HUDEP-2 (cell line): ENCODE data around the gene SRRM5.
A peak's percentile ranks its signal among the peaks of the same experiment; 100 is the strongest.
"Not testable (repeated sequence)": the region's sequence is repeated elsewhere in the genome, so short reads cannot be mapped to it uniquely, and the experiment has no call there.

ENCODE experiments used
- DNase-seq, 76 experiments: peaks; one replicate each; lab custom pipeline; 2025; ENCODE audit not compliant: unreplicated experiment in 76 of 76; lab: John Stamatoyannopoulos, UW

The SRRM5 gene

DNA sequence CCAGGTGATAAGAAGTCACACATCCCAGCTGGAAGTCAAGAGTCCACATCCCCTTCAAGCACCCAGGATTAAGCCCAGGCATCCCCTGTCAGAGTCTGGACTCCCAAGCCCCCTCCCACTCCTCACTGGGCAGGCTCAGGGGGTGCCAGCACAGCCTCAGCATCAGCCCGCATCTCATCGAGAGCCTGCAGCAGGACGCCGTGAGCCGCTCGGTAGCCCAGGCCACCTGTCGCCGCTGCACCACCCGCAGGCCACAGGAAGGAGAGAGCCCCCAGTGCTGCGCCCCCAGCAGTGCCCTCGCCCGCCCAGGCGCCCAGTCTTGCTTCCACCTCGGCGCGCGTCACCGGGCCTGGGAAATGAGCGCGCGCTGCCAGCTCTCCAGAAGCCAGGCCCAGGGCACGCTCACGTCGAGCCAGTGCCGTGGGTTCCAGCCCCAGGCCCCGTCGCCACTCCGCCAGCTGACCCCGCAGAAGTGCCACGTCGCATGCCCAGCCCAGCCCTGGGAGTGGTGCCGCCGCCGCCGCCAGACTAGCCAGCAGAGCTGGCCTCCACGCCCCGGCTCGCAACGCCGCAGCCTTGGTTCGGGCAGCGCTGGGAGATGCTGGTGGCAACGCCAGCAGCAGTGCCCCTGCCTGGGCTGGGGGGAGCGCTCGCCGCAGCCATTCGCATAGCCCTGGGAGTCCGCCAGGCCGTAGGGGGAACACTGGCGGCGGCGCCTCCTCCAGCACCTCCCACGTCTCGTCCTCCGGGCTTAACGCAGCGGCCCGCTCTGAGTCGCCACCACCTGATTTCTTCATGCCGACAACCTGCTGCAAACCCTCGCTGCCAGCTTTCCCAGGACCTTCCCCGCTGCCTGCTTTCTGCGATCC lies 19.8 kb upstream of the SRRM5 start:
- no peak for DNase-seq

DNA sequence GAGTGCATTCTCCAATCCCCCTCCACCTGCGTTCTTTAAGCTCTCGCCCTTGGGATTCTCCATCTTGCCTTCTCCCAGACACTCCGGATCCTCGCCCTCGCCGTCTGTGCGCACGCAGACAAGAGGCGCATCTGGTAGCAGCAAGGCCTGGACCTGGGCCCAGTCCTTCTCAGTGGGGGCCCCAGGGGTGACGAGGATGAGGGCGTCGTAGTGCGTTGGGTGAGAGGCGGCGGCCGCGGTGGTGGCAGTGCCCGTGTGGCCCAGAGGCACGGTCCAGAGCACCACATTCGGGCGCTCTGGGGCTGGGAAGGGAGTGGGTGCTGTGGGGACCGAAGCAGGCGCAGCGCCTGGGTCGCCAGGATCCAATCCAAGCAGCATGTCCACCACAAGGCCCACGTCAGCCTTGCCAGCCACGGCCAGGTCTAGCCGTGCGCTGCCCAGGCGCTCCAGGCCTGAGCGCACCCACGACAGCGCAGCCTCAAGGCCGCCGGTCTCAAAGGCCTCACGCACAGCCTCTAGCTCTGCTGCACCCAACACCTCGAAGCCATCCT lies 19.0 kb upstream of the SRRM5 start:
- DNase-seq = no peak

DNA sequence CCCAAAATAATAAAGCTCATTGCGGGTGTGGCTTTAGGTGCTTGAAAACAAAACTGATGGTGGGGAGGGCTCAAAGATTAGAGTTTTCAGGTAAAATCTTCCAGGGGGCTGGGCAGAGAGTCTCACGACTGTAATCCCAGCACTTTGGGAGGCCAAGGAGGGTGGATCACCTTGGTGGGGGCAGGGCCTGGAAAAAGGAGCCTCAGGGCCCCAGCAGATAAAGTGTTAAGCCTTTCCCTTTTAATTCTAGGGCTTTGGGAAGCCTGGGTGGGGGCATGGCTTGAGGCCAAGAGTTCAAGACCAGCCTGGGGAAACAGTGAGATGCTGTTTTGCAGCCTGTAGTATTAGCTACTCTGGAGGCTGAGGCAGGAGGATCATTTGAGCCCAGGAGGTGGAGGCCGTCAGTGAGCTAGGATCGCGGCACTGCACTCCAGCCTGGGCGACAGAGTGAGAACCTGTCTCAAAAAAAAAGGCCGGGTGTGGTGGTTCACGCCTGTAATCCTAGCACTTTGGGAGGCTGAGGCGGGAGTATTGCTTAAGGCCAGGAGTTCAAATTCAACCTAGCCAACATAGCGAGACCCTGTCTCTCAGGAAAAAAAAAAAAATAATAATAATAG lies 17.7 kb upstream of the SRRM5 start:
- DNase-seq = no peak

DNA sequence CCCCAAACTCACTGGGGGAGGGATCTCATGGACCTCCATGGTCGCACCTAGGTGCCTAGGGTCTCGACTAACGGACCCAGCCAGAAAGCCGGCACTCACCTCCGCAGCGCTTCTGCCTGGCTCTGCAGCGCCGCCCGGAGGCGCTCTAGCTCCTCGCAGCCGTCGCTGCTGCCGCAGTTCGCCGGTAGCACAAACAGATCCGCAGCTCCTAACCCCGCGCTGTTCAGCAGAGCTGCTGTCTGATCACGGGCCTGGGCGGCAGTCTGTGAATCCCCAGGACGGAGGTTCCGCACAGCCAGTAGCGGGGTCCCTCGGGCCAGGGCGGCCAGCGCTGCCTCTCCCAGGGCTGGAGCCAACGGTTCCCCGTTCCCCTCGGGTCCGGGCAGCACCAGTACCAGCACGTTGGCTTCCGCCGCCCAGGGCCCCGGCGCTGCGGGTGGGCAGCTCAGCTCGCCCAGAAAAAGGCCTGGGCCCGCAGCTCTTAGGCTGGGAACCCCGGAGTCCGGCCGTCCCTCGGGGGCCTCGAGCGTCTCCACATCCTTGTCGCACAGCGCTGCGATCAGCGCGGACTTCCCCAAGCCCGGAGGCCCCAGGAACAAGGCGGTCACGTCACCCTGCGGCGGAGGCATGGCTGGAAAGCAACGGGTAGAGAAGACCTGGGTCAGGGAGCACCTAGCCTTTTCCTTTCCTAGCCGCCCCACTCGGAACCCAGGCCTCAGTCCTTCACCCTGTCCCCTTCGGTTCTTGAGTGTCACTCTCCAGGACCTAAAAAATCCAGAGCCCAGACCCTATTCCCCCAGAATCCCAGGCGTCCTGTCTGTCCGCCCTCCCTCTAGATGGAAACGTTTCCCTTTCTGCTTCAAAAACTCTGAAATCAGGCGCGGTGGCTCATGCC lies 16.9 kb upstream of the SRRM5 start:
- peak in 71 of 76 experiments; percentile 16 to 88 (median 63) for DNase-seq

DNA sequence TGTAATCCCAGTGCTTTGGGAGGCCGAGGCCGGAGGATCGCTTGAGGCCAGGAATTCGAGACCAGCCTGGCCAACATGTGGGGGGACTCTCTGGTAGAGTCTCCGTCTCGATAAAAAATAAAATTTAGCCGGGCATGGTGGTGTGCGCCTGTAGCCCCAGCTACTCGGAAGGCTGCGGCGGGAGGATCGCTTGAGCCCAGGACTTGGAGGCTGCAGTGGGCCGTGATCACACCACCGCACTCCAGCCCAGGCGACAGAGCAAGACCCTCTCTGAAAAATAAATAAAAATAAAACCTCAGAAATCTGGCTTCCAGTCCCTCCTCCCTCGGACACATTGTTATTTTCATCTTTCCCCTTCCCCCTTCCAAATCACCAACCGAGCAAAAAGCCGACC lies 16.3 kb upstream of the SRRM5 start:
- DNase-seq = peak in 3 of 76 experiments; percentile 18 to 80 (median 47)

DNA sequence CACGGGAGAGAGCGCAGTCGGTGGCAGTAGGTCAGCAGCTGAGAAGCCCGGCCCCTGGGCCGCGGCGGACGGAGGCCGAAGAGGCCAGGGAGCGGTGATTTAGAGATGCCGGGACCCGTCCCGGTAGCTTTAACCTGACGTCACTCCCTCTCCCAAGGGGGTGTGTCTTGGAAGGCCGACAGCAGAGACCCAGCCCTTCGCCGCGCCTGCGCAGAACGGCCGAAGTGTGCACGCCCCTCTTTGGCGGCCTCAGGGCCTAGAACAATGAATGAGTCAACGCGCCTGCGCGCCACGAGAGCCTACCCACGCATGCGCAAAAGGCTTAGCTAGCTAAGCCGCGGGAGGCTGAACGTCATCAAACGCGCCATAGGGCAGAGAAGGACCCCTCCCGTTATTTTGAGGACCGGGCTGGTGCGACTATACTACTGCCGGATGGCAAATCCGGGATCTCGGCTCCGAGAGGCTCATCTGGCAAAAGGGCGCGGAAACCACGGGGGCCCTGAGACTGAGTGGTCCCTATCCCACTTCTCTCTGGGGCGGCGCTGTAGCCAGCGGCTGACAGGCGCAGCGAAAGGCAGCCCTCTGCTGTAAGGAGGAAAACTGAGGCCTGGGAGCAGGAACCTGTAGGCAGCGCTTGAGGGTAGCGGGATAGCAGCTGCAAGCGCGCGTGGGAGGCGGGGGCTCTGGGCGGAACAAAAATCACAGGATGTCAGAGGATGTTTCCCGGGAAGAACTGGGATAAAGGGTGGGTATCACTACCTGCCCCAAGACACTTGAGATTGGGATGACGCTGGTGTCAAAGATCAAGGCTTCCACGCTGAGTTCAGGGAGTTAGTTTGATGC lies 15.7 kb upstream of the SRRM5 start, which contains the start of the genes IRGQ and ZNF576:
IRGQ (minus strand) TSS at position 136 of the 843 bp plus-strand sequence. CDS start 796 bp downstream, outside the sequence.
ZNF576 (plus strand) TSS at position 597 of the 843 bp plus-strand sequence. CDS start 514 bp downstream, outside the sequence.
- peak; percentile 89 to 100 (median 100) for DNase-seq

DNA sequence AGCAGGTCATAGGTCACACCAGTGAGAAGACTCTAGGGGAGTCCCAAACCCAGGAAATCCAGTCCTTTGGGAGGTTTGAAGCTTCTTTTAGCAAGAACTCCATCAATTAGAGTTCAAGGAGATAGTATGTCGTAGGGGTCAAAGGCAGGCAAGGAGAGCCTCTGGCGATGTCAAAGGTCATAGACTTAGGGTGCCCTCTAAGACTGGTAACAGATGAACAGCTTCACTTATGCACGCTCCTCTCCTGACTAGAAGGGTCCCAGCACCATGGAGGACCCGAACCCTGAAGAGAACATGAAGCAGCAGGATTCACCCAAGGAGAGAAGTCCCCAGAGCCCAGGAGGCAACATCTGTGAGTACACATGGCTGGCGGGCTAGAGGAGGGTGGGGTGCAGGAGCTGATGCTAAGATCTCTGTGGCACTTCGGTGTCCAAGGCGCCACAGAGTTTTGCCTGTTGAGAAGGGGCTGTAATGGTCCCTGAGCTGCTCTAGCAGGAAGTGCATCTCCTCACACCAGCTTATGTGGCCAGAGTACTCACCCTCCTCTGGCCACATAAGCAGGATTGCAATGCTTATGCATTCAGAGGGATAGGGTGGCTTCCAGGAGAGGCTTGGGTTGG lies 14.9 kb upstream of the SRRM5 start:
- peak in 2 of 76 experiments; percentile 13 to 37 for DNase-seq

DNA sequence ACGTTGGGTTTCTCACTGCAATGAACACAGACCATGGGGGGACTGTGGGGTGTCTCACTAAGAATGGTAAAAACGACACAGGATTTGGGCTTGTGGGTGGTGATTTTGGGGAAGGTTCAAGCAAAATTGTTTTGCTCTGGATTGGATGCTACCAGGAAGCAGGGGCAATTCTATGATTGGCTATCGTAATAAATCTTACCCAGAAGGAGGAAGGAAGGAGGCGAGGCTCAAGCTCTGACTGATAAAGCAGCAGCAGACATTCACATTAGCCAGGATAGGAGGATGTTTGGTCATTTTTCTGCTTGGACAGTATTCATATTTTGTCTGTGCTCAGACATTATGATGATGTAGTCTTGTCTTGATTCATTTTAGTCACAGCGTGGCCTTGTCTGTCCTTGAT lies 14.0 kb upstream of the SRRM5 start:
- DNase-seq = no peak

DNA sequence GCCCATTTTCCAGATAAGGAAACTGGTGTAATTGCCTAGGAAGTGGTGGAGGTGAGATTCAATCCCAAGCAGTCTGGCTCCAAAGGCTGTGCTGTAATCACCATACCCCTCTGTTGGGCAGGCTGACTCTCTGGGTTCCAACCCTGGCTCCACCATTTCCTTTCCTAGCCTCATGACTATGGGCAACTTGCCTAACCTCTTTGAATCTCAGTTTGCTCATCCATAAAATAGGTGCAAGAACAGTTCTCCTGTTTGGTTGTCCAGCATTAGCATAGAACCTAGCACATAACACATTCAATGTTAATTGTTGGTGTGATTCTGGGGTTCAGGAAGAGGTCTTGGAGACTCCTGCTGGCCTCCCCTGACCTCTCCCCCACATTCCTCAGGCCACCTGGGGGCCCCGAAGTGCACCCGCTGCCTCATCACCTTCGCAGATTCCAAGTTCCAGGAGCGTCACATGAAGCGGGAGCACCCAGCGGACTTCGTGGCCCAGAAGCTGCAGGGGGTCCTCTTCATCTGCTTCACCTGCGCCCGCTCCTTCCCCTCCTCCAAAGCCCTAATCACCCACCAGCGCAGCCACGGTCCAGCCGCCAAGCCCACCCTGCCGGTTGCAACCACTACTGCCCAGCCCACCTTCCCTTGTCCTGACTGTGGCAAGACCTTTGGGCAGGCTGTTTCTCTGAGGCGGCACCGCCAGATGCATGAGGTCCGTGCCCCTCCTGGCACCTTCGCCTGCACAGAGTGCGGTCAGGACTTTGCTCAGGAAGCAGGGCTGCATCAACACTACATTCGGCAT lies 13.2 kb upstream of the SRRM5 start:
- no peak for DNase-seq

DNA sequence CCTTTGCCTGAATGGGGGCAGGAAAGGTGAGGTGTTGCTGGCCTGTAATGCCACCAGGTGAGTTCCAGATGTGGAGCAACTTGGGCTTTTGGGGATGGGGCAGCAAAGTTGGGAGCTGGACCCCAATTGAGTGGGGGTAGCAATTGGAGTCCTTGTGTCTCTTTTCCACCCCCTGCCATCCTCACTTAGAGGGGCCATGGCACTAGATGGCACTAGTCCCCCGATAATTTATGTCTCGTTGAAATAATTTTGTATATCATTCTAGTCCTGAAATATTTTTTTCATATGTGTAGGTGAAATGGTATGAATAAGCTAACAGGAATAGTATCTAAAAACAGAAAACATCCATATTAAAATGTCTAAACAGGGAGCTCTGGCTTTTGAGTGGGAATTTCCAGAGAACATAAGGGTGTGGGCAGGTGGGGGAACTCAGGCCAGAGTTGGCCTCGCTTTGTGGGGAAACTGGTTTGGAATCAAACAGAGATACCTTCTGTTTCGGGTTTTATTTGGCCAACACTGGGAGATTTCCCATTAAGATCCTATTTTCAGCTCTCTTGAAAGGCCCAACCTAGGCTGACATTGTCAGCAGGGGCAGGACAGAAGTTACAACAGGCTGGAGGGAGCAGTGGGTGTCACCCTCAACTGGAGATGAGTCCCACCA lies 12.1 kb upstream of the SRRM5 start:
- DNase-seq = no peak

DNA sequence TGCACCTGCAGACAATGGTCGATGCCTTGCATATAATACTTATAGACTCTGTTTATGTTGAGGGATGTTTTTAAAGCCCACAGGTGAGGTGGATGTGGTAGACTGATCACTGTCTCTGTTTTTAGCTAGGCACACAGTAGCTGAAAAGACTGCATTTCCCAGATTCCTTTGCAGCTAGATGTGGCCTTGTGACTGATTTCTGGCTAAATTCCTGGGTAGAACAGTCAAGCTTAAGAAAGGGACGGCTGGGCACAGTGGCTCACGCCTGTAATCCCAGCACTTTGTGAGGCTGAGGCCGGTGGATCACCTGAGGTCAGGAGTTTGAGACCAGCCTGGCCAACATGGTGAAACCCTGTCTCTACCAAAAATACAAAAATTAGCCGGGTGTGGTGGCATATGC lies 11.6 kb upstream of the SRRM5 start:
- not testable (repeated sequence) for DNase-seq

DNA sequence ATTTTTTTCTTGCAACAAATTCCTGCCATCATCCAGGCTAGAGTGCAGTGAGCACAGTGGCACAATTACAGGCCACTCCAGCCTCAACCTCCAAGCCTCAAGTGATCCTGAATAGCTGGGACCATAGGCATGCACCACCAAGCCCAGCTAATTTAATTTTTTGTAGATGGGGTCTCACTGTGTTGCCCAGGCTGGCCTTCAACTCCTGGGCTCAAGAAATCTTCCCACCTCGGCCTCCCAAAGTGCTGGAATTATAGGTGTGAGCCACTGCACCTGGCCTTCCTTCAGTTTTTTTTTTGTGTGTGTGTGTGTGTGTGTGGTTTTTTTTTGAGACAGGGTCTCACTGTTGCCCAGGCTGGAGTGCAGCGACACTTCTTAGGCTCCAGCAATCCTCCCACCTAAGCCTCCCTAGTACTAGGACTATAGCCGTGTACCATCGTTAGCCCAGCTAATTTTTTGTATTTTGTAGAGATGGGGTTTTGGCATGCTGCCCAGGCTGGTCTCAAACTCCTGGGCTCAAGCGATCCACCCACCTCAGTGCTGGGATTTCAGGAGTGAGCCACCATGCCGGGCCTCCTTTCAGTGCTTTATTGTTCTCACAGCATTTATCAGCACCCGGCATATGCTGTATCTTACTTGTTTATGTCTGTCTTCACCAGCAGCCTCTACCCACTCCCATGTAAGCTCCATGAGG lies 5.9 kb upstream of the SRRM5 start:
- peak in 2 of 76 experiments; percentile 9 to 19 for DNase-seq

DNA sequence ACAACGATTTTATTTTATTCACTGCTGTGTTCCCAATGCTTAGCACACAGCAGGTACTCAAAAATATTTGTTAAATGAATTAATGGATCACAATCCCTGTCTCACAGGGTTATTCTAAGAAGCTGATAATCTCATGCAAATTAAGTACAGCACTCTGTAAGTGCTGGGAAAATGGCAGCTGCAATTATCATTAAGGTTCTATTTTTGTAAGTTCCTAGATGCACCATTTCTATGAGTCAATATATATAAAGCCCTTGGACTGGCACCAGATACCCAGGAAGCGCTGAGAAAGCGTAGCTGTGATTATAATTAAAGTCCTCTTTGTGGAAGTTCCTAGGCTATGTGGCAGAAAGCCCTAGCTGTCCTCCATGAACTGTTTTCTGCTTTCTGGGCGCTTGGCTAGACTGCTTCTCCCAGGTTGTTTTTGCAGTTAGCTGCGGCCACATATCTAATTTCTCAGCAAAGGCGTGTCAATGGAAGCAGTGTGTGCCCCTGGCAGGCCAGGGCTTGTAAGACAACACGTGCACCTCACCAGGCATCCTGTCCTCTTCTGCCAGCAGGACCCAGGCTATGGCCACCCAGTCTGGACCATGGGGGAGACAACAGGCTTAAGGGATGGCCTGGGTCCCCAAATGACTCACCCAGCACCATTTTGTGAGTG lies 5.2 kb upstream of the SRRM5 start:
- no peak for DNase-seq

DNA sequence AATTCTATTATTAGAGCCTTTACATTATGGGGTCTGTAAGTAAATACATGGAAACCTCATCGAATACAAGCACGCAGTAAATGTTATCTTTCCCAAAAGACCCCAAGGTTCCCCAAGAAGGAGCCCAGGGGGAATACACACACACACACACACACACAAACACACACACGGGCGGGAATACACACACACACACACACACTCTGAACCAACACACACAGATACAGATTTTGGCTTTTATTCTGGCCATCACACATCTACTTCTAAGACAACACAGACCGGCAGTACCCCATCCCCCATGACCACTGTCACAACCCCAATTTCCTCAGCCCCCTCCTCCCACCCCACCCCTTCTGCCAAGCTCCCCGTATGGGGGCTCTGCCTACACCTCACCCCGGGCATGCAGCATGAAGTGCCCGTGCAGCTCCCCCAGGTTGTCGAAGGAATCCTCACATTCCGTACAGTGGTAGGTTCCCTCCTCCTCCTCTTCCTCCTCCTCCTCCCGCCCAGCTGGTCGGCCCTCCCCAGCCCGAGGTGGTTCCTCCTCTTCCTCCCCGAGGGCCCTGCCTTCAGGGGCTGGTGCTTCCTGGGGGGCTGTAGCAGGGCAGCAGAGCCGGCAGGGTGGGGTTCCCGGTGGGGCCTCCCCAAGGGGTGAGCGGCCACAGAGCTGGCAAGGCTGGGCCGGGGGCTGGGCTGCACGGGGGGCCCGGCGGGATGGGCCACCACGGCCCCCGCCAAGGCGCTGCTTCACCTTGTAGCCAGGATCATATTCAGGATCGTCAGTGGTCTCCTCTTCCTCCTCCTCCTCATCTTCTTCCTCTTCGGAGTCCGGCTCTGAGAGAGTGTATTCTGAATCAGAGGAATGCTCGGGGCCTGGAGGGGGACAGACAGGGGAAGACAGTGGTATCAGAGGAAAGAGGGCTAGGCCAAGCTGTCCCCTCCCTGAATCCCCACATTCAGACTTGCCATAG lies 4.4 kb upstream of the SRRM5 start:
- no peak for DNase-seq

DNA sequence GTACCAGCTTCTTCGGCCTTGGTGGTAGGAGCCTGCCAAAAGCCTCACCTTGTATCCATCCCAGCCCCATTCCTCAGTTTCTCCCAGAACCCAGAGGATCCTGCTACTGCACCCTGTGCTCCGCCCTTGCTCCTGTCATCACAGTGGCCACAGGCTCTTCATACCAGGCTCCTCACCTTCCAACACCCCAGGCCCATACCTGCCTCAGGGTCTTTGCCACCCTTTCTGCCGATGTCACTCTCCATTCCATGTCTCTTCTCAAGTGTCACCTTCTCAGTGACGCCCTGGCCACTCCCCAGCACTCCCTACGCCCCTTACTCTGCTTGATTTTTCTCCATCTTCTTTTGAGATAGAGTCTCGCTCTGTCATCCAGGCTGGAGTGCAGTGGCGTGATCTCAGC lies 2.0 kb upstream of the SRRM5 start:
- DNase-seq = no peak

DNA sequence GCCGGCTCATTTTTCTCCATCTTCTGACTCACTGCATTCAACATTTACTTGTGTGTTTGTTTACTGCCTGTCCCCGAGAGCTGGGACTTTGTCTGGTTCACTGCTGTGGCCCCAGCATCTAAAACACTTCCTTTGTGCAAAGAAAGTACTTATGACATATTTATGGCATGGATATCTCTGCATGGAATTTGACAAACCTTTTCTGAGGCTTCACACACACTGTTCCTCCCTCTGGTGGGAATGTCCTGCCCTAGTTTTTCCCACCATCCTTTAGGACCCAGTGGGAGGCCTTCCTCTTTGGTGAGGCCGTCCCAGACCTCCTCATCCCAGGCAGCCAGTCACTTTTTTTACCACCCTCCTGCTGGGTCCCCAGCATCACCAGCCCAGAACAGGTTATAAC lies 1.4 kb upstream of the SRRM5 start:
- DNase-seq = no peak
